HepG2 (cell line): Measurements from ENCODE around the gene OGFR. TPM values are rescaled to one million over a fixed set of nuclear protein-coding genes. Genes with fewer than 3 reads are reported as not detected.

Source experiments
- ARID4A ChIP-seq: sonication (generic); formaldehyde crosslinking; IDR thresholded peaks from 2 replicates; pipeline ENCODE4 v1.5.0; 2020; ENCODE audit warnings: mild to moderate bottlenecking, missing genetic modification reagents, borderline replicate concordance
- DNMT3B ChIP-seq: conservative IDR thresholded peaks from 2 replicates; pipeline ENCODE4 v1.6.1; 2016; ENCODE audit warnings: missing biosample characterization, control low read depth
- ERF ChIP-seq: IDR thresholded peaks from 2 replicates; pipeline ENCODE4 v1.6.1; 2018; ENCODE audit warnings: missing biosample characterization, missing genetic modification reagents
- GPN1 ChIP-seq: sonication (generic); formaldehyde crosslinking; IDR thresholded peaks from 2 replicates; pipeline ENCODE4 v1.5.1; 2020; ENCODE audit warnings: missing genetic modification reagents, borderline replicate concordance
- HES4 ChIP-seq: sonication (generic); formaldehyde crosslinking; IDR thresholded peaks from 2 replicates; pipeline ENCODE4 v1.9.0; 2021; ENCODE audit warnings: mild to moderate bottlenecking, missing genetic modification reagents, borderline replicate concordance
- HINFP ChIP-seq: sonication (generic); formaldehyde crosslinking; IDR thresholded peaks from 2 replicates; pipeline ENCODE4 v1.4.0; 2020; ENCODE audit warnings: low read depth, mild to moderate bottlenecking, missing genetic modification reagents
- HMGXB4 ChIP-seq, 2 experiments: sonication (generic) in 1 of 2; formaldehyde crosslinking in 1 of 2; IDR thresholded peaks; 2 replicates each; pipeline versions ENCODE4 v1.4.0 to v1.6.1; 2018 to 2020; ENCODE audit warnings: missing genetic modification reagents in 2 of 2, borderline replicate concordance in 1 of 2, low read depth in 1 of 2, mild to moderate bottlenecking in 1 of 2, missing biosample characterization in 1 of 2
- KAT2B ChIP-seq: fragments of 150-350 bp; IDR thresholded peaks from 2 replicates; pipeline ENCODE4 v1.6.1; 2014; ENCODE audit warnings: low read depth, low read length, borderline replicate concordance
- KLF11 ChIP-seq: IDR thresholded peaks from 2 replicates; pipeline ENCODE4 v1.6.1; 2016; ENCODE audit warnings: missing compliant biosample characterization
- MYPOP ChIP-seq: sonication (generic); formaldehyde crosslinking; IDR thresholded peaks from 2 replicates; pipeline ENCODE4 v1.8.1; 2023; ENCODE audit warnings: mild to moderate bottlenecking, moderate library complexity, missing genetic modification reagents
- NR2F2 ChIP-seq: IDR thresholded peaks from 2 replicates; pipeline ENCODE4 v1.6.1; 2012; ENCODE audit warnings: low read depth, inconsistent platforms, borderline replicate concordance
- TBP ChIP-seq: sonication (generic); formaldehyde crosslinking; IDR thresholded peaks from 2 replicates; pipeline ENCODE4 v1.5.0; 2020; ENCODE audit warnings: missing genetic modification reagents
- TBX3 ChIP-seq: fragments of 450-650 bp; IDR thresholded peaks from 2 replicates; pipeline ENCODE4 v1.6.1; 2017; ENCODE audit warnings: antibody characterized with exemption, mild to moderate bottlenecking, inconsistent platforms, borderline replicate concordance
- ZBTB8A ChIP-seq: sonication (generic); formaldehyde crosslinking; IDR thresholded peaks from 2 replicates; pipeline ENCODE4 v1.4.0; 2020; ENCODE audit warnings: mild to moderate bottlenecking, low read depth, missing genetic modification reagents, borderline replicate concordance
- ZIK1 ChIP-seq: sonication (generic); formaldehyde crosslinking; IDR thresholded peaks from 2 replicates; pipeline ENCODE4 v1.5.0; 2020; ENCODE audit warnings: mild to moderate bottlenecking, low read depth, missing genetic modification reagents, borderline replicate concordance
- ZNF552 ChIP-seq: sonication (generic); formaldehyde crosslinking; IDR thresholded peaks from 2 replicates; pipeline ENCODE4 v1.9.0; 2022; ENCODE audit warnings: missing genetic modification reagents, mild to moderate bottlenecking, borderline replicate concordance
- ZNF605 ChIP-seq: sonication (generic); formaldehyde crosslinking; IDR thresholded peaks from 2 replicates; pipeline ENCODE4 v1.8.0; 2022; ENCODE audit warnings: mild to moderate bottlenecking, missing genetic modification reagents
- ZNF841 ChIP-seq: sonication (generic); formaldehyde crosslinking; IDR thresholded peaks from 2 replicates; pipeline ENCODE4 v1.8.1; 2023; ENCODE audit warnings: missing genetic modification reagents, borderline replicate concordance
- polyA plus RNA-seq, 8 experiments: library from polyadenylated mRNA; depleted of rRNA in 3 of 8; stranded (reverse) in 7 of 8; unstranded in 1 of 8; fragments of >200 nt; fragmentation: Illumina TruSeq in 4 of 8; extraction: Trizol in 4 of 8; gene quantifications; 2 replicates each; pipeline versions ENCODE4 v1.2.1 to v1.2.3, GENCODE V29; 2011 to 2016; ENCODE audit warnings: low read depth in 4 of 8, missing spikeins in 1 of 8, mixed read lengths in 1 of 8; ENCODE audit not compliant: insufficient read depth in 1 of 8
- total RNA-seq, 5 experiments: library from RNA; depleted of rRNA; stranded (reverse); fragments of >200 nt; fragmentation: Illumina TruSeq; extraction: Trizol; gene quantifications; 2 replicates each; pipeline ENCODE4 v1.2.3, GENCODE V29; 2016; ENCODE audit warnings: low read depth in 1 of 5

Gene OGFR
- total and polyA plus RNA-seq, 2 of the 13 experiments (the other 11 are each of a cell fraction or from before 2014, with no cell fraction given) = 47.7 to 81.8 TPM

- peak; percentile 55; the same call in 1 of the 2 replicates for TF ChIP-seq ZNF605 (CRISPR knock-in tag)
- no peak for TF ChIP-seq KAT2B
- TF ChIP-seq DNMT3B = no peak
- no peak for TF ChIP-seq NR2F2
- TF ChIP-seq ZNF841 = no peak
- TF ChIP-seq HINFP (CRISPR knock-in tag) = no peak
- TF ChIP-seq ZIK1 = no peak
- TF ChIP-seq ZBTB8A (CRISPR knock-in tag) = no peak
- peak; percentile 70; the same call in 1 of the 2 replicates for TF ChIP-seq ARID4A (CRISPR knock-in tag)
- no peak for TF ChIP-seq TBX3
- TF ChIP-seq ZNF552 (CRISPR knock-in tag) = 0 out of 2 replicates have a peak, but pooled peaks have one; percentile 81
- peak; percentile 43; the same call in 1 of the 2 replicates for TF ChIP-seq KLF11 (CRISPR knock-in tag)
- TF ChIP-seq GPN1 (CRISPR knock-in tag) = no peak
- TF ChIP-seq MYPOP (CRISPR knock-in tag) = peak; percentile 74; the same call in 1 of the 2 replicates
- 0 out of 4 replicates have a peak, but pooled peaks of 1 of the 2 experiments have one; percentile 16 for TF ChIP-seq HMGXB4 (CRISPR knock-in tag; IDR thresholded peaks at IDR 0.05; ENCODE audit: borderline replicate concordance in 1 of 2, low read depth in 1 of 2)
- TF ChIP-seq TBP = no peak
- peak; percentile 66; the same call in 1 of the 2 replicates for TF ChIP-seq ERF
- TF ChIP-seq HES4 (CRISPR knock-in tag) = no peak
These were observed 14.2 kb downstream of the OGFR start (continued) for GRCh38 chr20:62818592-62819493.
